ENCODE measurements around the gene SPATA6L.
"Not testable (repeated sequence)": the region's sequence is repeated elsewhere in the genome, so short reads cannot be mapped to it uniquely, and the experiment has no call there.

SPATA6L gene

DNA sequence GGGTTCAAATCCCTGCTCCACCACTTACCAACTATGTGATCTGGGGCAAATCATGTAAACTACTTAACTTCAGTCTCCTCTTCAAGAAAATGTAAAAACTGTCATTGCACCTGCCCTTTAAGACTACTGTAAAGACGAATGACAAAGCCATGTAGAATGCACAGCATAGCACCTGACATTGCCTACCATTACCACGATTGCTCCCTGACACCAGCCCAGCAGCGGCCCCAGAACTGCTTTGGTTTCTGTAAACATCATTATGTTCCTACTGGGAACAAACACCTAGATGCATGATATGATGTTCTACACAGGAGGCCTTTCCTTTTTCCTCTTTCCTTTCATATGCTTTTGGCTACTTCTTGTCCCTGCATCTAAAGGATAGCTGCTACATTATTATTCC lies 27.3 kb downstream of the SPATA6L start:
- no peak for DNase-seq (ENCODE audit: low read depth in 2 of 2)

DNA sequence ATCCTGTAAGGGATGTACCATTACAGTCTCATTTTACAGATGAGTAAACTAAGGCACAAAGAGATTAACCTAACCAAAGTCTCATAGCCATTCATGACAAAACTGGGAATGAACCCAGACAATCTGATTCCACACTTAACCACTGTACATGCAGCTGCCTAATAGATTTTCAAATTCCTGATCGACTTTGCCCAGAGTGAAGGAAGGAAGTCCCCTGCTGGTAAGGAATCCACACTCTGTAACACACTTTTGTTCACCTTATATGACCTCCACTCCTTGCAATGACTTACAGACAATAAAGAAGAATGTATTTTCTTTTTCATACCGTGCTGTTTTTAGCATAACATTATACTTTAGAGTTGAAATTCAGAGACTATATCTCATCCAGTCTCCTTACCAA lies 35.4 kb downstream of the SPATA6L start:
- DNase-seq (ENCODE audit: low read depth in 2 of 2) = no peak

DNA sequence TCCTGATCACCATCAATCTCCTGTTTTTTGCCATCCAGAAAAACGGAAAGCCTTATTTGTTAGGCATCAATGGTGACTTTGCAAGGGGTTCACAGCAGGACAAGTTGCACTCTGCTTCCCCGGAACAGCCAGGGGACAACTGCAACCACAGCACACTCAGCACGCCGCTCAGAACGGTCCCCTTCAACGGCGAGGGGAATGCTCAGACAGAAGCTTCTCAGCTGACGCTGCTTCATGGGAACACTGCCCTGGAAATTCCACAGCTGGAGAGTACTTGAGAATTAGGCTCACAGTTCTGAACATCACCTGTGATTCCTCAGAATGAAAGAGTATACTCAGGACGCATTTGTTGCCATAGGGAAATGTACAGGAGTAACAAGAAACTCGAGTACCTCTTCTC lies 44.3 kb downstream of the SPATA6L start:
- no peak for DNase-seq (ENCODE audit: low read depth in 2 of 2)

DNA sequence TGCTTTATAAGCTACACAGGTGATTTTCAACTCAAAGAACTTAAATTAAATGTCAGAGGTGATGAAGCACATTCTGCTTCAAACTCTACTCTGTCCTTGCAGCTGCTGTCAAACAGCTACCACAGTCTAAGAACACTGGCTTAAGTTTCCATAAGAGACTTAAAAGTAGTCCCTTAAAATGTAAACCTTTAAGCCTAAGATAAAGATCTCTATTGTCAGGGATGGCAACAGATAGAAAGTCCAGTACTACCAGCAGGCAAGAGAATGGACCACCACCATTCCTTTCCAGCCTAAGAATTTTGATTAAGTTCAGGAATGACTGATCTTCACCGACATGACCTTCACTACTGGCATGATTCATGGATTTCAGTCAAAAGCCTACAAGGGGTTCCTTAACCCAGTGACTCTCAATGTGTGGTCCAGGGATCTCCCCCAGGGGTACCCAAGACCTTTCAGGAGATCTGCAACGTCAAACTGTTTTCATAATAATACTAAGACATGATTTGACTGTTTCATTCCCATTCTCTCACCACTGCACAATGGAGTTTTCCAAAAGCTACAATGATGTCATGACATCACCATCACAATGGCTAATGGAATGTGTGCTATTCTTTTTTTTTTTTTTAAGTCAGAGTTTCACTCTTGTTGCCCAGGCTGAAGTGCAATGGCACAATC lies 45.3 kb downstream of the SPATA6L start:
- DNase-seq (ENCODE audit: low read depth in 2 of 2) = no peak

DNA sequence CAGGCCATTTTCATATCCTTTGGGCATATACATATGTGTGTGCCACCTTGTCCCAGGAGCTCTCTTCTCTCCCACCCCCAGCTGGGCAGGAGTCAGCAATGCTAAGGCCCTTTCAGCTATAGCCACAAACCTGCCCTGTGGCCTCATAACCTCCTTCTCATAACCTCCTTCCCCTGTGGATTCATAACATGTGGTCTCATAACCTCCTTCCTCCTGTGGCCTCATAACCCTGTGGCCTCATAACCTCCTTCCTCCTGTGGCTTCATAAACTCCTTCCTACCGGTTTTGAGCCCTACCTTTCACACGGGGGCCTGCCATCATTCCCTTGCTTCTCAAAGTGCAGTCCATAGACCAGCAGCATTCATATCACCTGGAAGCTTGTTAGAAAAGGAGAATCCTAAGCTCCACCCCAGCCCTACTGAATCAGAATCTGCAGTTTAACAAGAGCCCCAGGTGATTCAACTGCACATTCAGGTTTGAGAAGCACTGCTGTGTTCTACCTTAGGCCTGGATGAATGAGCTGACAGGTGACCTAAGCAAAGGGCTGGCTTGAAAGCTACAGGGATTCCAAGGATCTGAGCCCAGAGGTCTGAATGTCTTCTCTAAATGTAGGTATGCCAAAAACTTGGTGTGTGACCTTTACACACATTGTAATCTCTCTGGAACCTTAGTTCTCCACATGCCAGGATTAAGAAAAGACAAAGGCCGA lies 46.1 kb downstream of the SPATA6L start:
- no peak for DNase-seq (ENCODE audit: low read depth in 2 of 2)

- no peak for DNase-seq (ENCODE audit: low read depth in 2 of 2)
Measured at GRCh38 chr9:4618700-4619099, 47.6 kb downstream of the SPATA6L start.

DNA sequence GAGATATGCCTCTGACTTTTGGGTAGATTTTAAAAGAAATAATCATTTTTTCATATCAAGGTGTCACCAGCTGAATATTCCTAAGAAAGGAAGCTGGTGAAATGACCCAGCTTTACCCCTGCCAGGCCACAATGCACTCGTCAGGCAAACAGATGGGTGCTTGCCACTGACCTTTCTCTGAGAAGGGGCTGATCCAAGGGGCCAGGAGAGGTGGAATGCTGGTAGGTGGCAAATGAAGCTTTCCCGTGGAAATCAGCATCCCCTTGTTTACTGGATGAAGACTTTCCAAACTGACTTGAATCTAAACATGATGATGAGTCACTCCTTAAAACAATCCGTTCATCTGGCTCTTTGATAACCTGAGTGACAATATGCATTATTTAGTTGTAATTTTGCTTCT lies 48.5 kb downstream of the SPATA6L start:
- no peak for DNase-seq (ENCODE audit: low read depth in 2 of 2)

DNA sequence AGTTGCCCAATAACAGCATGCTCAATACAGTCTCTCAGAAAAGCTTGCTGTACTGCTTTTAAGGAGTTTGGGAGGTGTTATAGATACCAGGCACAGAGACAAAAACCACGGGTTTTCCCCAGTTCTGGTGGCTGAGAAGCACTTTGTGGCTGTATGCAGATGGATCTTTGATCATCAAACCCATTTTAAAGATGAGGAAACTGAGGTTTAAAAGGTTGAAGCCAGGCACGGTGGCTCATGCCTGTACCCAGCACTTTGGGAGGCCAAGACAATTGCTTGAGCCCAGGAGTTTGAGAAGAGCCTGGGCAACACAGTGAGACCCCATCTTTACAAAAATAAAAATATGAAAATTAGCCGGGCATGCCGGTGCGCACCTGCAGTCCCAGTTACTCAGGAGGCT lies 50.5 kb downstream of the SPATA6L start:
- DNase-seq (ENCODE audit: low read depth in 2 of 2) = no peak

DNA sequence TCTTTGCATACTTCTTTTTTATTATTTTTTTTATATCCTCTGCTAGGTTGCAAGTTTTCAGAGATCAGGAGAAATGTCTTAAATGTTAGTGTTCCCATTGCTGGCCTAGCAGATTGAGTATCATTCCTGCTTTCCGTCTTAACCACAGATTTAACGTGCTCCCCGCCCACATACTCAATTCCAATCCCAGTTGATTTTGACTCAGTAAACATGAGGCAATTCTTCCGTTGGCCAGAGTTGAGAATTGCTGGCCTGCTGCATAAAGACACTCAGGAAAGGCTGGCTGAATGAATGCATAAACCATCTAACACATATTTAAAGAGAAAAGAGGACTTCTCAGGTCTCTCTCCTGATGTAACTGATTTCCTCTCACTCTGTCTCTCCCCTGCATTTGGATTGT lies 51.0 kb downstream of the SPATA6L start:
- DNase-seq (ENCODE audit: low read depth in 2 of 2) = no peak

DNA sequence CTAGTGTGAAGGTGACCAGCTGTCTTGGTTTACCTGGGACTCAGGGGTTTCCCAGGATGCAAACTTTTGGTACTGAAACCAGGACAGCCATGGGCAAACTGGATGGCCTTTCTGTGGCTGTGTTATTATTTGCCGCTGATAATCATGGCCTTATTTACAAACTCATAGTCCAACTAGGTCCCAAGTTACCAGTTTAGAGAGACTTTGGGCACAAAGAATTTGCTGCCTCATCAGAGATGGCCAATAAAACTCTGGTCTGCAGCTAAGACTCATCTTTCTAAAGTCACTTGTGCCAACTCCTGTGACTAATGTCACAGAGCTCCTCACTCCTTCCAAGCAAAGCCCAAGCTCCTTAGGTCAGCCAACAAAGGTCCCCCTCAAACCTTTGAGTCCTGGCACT lies 51.7 kb downstream of the SPATA6L start:
- no peak for DNase-seq (ENCODE audit: low read depth in 2 of 2)

DNA sequence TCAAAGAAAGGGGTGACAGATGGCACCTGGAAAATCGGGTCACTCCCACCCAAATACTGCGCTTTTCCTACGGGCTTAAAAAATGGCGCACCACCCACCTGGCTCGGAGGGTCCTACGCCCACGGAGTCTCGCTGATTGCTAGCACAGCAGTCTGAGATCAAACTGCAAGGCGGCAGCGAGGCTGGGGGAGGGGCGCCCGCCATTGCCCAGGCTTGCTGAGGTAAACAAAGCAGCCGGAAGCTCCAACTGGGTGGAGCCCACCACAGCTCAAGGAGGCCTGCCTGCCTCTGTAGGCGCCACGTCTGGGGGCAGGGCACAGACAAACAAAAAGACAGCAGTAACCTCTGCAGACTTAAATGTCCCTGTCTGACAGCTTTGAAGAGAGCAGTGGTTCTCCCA lies 60.2 kb downstream of the SPATA6L start:
- not testable (repeated sequence) for DNase-seq (ENCODE audit: low read depth in 2 of 2)

DNA sequence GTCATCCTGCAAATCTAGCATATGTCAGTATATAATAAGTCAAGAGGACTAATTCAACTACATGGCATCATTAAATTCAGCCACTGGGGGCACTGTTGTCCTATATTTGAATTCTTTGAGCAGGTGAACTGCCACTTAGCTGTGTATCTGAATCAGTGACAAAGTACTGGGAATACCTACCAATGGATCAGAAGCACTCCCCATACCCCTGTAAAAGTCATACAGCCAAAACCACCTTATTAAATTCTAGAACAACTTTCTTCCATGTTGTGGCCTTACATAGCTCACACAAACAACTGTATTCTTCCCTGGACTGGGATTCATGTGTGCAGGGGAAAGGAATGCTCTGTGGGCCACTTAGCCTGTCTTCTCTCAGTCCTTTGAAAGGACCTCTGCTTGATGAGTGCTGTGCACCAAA lies 61.6 kb downstream of the SPATA6L start:
- DNase-seq (ENCODE audit: low read depth in 2 of 2) = peak; percentile 17 to 43

GRCh38 chr9:4603830-4604229 lies 62.5 kb downstream of the SPATA6L start:
- DNase-seq (ENCODE audit: low read depth in 2 of 2) = no peak

DNA sequence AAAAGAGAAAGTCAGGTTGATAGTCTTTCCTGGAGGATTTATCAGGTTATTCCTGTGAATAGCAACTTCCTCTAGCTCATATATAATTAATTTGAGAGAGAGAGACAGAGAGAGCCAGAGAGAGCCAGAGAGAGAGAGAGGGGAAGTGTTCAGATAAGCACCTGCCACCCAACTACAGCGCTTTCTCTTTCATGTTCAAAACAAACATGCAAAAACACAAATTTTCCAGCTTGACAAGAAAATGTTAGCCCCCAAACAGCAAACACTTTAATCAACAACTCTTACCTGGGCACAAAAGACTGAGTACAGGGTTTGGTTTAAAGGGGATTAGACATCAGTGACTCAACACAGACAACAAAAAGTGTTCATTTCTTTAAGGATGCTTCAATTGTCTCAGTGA lies 65.9 kb downstream of the SPATA6L start:
- DNase-seq (ENCODE audit: low read depth in 2 of 2) = no peak

DNA sequence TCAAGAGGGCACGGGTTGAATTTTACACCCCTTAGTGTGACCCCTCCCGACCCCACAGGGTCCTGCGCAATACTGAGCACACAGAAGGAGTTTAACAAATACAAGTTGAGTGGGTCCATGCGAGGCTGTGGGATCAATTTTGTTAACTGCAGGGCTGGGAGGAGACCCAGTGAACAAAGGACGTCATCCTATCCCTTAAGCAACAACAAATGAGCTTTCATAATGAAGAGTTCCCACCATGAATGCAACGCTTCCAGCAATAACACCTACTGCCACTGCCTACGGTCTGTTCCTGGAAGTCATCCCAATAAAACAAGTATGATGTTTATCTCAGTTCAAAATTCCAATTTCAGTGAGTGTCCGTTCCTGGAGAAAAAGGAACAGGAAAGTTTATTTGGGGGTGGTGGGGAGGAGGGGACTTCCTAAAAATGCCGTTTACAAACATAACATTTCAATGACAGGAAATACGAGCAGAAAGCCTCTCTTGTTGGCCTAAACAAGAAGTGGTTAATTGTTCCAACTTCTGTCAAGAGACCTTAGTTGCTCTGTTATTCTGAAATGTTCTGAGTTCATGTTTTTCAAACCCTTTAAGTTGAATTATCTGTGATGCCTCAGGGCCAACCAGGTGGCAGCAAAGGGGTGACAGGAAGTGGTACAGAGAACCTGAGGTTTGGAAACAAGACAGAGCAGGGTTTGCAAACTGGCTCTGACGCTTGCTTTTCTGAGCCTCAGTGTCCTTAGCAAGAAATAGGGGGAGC lies 69.9 kb downstream of the SPATA6L start:
- peak in 1 of 2 donors; percentile 15 for DNase-seq (ENCODE audit: low read depth in 2 of 2)

DNA sequence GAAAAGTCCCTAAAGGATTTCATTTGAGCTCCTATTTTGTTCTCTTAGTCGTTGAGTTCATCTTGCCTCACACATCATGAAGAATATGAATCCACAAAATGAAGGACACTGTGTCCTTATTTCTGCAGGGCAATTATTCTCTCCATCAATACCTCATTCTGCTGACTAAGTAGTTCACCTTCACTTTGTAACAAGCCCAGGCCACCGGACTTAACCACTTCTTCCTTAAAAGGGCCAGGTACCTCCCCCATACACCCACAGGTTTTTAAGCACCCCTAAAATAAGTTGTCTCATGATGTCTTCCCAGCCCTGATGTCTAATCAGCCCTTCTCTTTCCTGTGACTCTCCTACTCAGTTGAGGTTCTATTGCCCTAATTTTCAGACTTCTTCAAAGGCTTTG lies 71.3 kb downstream of the SPATA6L start:
- DNase-seq (ENCODE audit: low read depth in 2 of 2) = no peak

DNA sequence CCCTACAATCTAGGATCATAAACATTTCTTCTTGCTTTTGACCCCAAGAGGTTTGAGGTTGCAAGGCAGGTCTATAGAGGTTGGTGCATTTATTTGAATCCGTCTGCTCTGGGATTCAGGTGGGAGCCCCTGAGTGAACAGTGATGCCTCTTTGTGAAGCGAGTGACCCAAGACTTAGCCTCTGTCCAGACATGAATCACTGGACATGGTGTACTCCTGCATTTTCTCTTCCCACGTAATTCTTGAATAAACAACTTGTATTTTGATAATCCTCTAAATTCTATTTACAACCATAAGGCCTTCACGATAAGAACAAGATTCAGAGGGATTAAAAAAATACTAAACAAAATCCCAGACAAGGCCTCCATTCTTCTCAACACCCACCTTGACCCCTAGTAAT lies 71.7 kb downstream of the SPATA6L start:
- DNase-seq (ENCODE audit: low read depth in 2 of 2) = no peak

DNA sequence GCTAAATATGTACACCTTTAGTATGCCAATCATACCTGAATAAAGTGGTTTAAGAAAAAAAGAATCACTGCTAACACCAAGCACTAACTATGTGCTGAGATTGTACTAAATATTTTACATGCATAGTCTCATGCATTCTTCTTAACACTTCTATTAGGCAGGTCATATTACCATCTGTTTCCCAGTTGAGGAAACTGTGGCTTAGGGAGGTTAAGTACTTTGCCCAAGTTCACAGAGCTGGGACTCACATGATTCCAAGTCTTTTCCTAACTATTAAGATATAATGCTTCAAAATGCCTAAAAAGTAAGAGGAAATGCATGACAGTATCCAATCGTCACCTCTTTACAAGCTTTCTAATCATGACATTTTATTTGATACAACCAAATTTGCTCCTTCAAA lies 73.4 kb downstream of the SPATA6L start:
- no peak for DNase-seq (ENCODE audit: low read depth in 2 of 2)

- no peak for DNase-seq (ENCODE audit: low read depth in 2 of 2)
Measured at GRCh38 chr9:4592295-4592694, 74.0 kb downstream of the SPATA6L start.

- DNase-seq (ENCODE audit: low read depth in 2 of 2) = no peak
Measured at GRCh38 chr9:4591123-4591500, 75.2 kb downstream of the SPATA6L start.

DNA sequence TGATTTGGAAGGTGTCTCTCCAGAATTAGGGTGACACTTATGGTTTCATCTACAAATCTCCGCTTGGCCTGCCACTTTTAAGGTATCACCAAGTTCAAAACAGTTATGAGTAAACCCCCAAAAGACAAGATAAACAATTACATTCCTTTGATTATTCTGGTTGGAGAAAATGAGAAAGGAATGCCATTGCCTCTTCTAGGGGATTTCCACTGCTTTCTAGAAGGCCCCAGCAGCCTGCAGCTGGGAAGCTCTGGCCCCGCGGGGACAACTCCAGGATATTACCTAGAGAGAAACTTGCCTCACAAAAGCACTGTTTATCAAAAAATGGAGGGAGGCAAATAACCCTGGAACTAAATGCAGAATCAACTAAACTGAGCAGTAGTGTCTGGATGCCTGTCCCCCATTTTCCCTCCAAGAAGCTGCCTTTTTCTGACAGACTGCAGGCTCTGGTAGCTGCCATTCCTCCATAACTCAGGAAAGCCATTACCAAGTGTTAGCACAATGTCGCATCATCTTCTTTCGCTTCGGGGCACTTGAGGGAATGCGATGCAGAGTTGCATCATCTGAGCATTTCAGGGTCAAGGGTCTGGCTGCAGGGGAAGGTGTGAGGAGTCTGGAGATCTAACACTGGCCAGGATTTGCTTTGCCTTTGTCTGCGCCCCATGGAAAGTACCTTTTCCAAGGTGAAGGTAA lies 75.7 kb downstream of the SPATA6L start:
- DNase-seq (ENCODE audit: low read depth in 2 of 2) = no peak

DNA sequence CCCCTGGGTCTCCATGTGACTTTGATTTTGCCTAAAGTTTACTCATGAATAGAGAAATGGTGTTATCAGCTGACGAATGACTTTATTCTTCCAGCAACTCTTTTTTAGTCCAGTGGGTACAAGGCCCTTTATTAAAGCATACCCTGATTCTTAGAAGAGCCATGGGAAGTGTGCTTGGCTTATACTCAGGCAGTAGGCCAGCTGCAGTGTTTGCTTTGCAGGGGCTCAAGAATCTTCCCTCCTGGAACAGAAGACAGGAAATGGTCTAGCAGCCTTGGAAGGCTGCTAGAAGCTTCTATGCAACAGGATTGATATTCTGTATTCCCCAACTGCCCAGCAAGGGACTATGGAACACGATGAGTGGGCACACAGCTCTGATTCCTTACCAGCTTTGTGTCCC lies 77.6 kb downstream of the SPATA6L start:
- no peak for DNase-seq (ENCODE audit: low read depth in 2 of 2)
